Measurements from ENCODE around the gene NR2C2. TPM values are rescaled to one million over a fixed set of nuclear protein-coding genes. Genes with fewer than 3 reads are reported as not detected.

NR2C2 gene
- total and polyA plus RNA-seq, 9 of the 15 experiments (the other 6 are each of a cell fraction or from before 2014, with no cell fraction given): 6.1 to 33.0 (median 14.6) TPM

DNA sequence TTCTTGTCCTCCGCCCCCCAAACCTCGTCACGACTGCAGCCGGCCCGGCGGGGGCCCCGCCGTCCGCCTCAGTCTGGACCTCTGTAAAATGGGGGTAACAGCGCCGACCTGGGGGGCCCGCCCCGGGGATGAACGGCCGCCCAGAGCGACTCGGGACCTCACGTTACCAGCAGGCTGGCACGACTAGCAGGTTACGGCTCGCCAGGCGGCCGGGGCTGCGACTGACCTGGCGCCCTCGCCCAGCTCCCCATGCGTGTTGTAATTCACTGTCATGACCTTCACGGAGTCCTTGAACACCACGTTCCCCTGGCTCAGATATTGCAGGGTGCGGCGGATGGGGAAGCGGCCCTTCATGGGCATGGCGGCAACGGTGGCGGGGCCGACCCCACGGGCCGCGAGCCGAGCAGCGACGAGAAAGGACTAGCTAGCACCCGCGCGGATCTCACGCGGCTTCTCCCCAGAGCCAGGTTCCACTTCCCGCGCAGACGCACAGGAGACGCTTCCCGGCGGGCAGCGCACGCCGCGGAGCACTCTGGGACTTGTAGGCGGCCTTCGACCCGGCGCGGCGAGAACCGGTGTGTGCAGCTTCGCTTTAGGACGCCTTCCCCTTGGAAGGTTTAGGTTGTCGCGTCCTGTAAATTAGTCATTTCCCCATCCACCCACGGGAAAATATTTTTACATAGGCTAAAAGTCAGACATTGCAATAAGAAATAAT lies 117.6 kb downstream of the NR2C2 start, which contains the start of gene MRPS25 (continued):
- TF ChIP-seq, protein P1, sequence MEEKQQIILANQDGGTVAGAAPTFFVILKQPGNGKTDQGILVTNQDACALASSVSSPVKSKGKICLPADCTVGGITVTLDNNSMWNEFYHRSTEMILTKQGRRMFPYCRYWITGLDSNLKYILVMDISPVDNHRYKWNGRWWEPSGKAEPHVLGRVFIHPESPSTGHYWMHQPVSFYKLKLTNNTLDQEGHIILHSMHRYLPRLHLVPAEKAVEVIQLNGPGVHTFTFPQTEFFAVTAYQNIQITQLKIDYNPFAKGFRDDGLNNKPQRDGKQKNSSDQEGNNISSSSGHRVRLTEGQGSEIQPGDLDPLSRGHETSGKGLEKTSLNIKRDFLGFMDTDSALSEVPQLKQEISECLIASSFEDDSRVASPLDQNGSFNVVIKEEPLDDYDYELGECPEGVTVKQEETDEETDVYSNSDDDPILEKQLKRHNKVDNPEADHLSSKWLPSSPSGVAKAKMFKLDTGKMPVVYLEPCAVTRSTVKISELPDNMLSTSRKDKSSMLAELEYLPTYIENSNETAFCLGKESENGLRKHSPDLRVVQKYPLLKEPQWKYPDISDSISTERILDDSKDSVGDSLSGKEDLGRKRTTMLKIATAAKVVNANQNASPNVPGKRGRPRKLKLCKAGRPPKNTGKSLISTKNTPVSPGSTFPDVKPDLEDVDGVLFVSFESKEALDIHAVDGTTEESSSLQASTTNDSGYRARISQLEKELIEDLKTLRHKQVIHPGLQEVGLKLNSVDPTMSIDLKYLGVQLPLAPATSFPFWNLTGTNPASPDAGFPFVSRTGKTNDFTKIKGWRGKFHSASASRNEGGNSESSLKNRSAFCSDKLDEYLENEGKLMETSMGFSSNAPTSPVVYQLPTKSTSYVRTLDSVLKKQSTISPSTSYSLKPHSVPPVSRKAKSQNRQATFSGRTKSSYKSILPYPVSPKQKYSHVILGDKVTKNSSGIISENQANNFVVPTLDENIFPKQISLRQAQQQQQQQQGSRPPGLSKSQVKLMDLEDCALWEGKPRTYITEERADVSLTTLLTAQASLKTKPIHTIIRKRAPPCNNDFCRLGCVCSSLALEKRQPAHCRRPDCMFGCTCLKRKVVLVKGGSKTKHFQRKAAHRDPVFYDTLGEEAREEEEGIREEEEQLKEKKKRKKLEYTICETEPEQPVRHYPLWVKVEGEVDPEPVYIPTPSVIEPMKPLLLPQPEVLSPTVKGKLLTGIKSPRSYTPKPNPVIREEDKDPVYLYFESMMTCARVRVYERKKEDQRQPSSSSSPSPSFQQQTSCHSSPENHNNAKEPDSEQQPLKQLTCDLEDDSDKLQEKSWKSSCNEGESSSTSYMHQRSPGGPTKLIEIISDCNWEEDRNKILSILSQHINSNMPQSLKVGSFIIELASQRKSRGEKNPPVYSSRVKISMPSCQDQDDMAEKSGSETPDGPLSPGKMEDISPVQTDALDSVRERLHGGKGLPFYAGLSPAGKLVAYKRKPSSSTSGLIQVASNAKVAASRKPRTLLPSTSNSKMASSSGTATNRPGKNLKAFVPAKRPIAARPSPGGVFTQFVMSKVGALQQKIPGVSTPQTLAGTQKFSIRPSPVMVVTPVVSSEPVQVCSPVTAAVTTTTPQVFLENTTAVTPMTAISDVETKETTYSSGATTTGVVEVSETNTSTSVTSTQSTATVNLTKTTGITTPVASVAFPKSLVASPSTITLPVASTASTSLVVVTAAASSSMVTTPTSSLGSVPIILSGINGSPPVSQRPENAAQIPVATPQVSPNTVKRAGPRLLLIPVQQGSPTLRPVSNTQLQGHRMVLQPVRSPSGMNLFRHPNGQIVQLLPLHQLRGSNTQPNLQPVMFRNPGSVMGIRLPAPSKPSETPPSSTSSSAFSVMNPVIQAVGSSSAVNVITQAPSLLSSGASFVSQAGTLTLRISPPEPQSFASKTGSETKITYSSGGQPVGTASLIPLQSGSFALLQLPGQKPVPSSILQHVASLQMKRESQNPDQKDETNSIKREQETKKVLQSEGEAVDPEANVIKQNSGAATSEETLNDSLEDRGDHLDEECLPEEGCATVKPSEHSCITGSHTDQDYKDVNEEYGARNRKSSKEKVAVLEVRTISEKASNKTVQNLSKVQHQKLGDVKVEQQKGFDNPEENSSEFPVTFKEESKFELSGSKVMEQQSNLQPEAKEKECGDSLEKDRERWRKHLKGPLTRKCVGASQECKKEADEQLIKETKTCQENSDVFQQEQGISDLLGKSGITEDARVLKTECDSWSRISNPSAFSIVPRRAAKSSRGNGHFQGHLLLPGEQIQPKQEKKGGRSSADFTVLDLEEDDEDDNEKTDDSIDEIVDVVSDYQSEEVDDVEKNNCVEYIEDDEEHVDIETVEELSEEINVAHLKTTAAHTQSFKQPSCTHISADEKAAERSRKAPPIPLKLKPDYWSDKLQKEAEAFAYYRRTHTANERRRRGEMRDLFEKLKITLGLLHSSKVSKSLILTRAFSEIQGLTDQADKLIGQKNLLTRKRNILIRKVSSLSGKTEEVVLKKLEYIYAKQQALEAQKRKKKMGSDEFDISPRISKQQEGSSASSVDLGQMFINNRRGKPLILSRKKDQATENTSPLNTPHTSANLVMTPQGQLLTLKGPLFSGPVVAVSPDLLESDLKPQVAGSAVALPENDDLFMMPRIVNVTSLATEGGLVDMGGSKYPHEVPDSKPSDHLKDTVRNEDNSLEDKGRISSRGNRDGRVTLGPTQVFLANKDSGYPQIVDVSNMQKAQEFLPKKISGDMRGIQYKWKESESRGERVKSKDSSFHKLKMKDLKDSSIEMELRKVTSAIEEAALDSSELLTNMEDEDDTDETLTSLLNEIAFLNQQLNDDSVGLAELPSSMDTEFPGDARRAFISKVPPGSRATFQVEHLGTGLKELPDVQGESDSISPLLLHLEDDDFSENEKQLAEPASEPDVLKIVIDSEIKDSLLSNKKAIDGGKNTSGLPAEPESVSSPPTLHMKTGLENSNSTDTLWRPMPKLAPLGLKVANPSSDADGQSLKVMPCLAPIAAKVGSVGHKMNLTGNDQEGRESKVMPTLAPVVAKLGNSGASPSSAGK (IDR thresholded peaks at IDR 0.05): peak; percentile 93
- TF ChIP-seq CBX8 (IDR thresholded peaks at IDR 0.05; ENCODE audit: borderline replicate concordance, extremely low read depth, low read depth, low read length, poor library complexity, severe bottlenecking): no peak
- TF ChIP-seq ZNF174 (CRISPR knock-in tag; IDR thresholded peaks at IDR 0.05): no peak
- TF ChIP-seq, protein P2, sequence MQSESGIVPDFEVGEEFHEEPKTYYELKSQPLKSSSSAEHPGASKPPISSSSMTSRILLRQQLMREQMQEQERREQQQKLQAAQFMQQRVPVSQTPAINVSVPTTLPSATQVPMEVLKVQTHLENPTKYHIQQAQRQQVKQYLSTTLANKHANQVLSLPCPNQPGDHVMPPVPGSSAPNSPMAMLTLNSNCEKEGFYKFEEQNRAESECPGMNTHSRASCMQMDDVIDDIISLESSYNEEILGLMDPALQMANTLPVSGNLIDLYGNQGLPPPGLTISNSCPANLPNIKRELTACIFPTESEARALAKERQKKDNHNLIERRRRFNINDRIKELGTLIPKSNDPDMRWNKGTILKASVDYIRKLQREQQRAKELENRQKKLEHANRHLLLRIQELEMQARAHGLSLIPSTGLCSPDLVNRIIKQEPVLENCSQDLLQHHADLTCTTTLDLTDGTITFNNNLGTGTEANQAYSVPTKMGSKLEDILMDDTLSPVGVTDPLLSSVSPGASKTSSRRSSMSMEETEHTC (IDR thresholded peaks at IDR 0.05): 0 out of 2 replicates have a peak, but pooled peaks have one; percentile 26
- TF ChIP-seq NR4A1 (CRISPR knock-in tag; IDR thresholded peaks at IDR 0.05): peak; percentile 58; the same call in 1 of the 2 replicates
- TF ChIP-seq NR4A1 (tag; IDR thresholded peaks at IDR 0.05): peak; percentile 53
- peak; percentile 72 for TF ChIP-seq CCNT2 (IDR thresholded peaks at IDR 0.05; ENCODE audit: borderline replicate concordance, extremely low read depth, insufficient read length, low read depth, low read length)
- TF ChIP-seq, protein P3, sequence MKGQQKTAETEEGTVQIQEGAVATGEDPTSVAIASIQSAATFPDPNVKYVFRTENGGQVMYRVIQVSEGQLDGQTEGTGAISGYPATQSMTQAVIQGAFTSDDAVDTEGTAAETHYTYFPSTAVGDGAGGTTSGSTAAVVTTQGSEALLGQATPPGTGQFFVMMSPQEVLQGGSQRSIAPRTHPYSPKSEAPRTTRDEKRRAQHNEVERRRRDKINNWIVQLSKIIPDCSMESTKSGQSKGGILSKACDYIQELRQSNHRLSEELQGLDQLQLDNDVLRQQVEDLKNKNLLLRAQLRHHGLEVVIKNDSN (CRISPR knock-in tag; IDR thresholded peaks at IDR 0.05): peak; percentile 37; the same call in 1 of the 2 replicates
- TF ChIP-seq, protein P4, sequence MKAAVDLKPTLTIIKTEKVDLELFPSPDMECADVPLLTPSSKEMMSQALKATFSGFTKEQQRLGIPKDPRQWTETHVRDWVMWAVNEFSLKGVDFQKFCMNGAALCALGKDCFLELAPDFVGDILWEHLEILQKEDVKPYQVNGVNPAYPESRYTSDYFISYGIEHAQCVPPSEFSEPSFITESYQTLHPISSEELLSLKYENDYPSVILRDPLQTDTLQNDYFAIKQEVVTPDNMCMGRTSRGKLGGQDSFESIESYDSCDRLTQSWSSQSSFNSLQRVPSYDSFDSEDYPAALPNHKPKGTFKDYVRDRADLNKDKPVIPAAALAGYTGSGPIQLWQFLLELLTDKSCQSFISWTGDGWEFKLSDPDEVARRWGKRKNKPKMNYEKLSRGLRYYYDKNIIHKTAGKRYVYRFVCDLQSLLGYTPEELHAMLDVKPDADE (conservative IDR thresholded peaks at IDR 0.05; ENCODE audit: control insufficient read depth, low read depth, low read length): peak; percentile 89
- TF ChIP-seq JUNB (CRISPR knock-in tag; conservative IDR thresholded peaks at IDR 0.05): no peak
- no peak for TF ChIP-seq RAD51 (IDR thresholded peaks at IDR 0.05; ENCODE audit: borderline replicate concordance, low read depth)
